Activated T-cell treated with anti-CD3 and anti-CD28 coated beads for 4 hours (primary cell): ENCODE data around the gene FOXO4.

ENCODE experiments used
- DNase-seq: peaks from one replicate; pipeline ENCODE4 v3.0.0-alpha.2; 2020

Gene FOXO4

GRCh38 chrX:71144651-71145050 is 49.0 kb downstream of the FOXO4 start, which contains the start of gene NLGN3:
TSS of gene NLGN3 (plus strand) at chrX:71144841. CDS start at chrX:71147750, 2,909 bp downstream.
- DNase-seq = no peak

GRCh38 chrX:71147496-71148277 is 52.0 kb downstream of the FOXO4 start:
- DNase-seq = no peak

DNA sequence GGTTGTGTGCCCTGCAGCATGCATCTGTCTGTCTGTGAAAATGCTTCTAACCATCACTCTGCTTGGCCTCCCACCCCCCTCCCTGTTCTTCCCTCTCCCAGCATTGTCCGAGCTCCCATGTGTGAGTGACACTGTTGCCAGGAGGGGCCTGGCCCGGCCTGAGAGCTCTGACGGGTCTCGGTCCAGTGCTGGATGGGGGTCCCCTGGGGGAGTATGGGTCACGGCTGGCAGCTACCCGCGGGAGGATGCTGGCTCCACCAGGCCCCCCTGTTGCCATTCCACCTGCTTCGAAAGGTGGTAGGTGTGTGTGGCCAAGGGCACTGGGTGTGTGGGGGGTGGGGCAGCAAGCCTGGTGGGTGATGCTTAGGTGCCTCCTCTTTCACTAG is 52.6 kb downstream of the FOXO4 start:
- no peak for DNase-seq

- DNase-seq = no peak
Observed at GRCh38 chrX:71151366-71151765, 55.7 kb downstream of the FOXO4 start.
